Tibial artery (tissue), 4 donors: ENCODE measurements around the gene THADA.
"Not testable (repeated sequence)": the region's sequence is repeated elsewhere in the genome, so short reads cannot be mapped to it uniquely, and the experiment has no call there.

ENCODE experiments used
- DNase-seq, 2 donors: peaks; one replicate each; pipeline ENCODE4 v3.0.0-alpha.2; 2019
- H3K27ac ChIP-seq, 2 donors: fragments of 200-600 bp; sonication (generic) in 1 of 2; 1 replicate in 1 of 2; 2 replicates in 1 of 2; pipeline ENCODE4 v1.5.1; 2018 to 2019; ENCODE audit warnings: mild to moderate bottlenecking in 1 of 2
- H3K27me3 ChIP-seq, 2 donors: fragments of 200-600 bp; sonication (generic) in 1 of 2; one replicate each; pipeline versions ENCODE4 v1.5.1 to v1.6.0; 2016 to 2019
- H3K36me3 ChIP-seq, 3 donors: fragments of 200-600 bp; sonication (generic) in 2 of 3; one replicate each; pipeline ENCODE4 v1.5.1; 2016 to 2019; ENCODE audit warnings: mild to moderate bottlenecking in 2 of 3
- H3K4me1 ChIP-seq, 4 donors: fragments of 200-600 bp; sonication (generic) in 2 of 4; 1 replicate in 3 of 4; 2 replicates in 1 of 4; pipeline ENCODE4 v1.5.1; 2016 to 2019
- H3K4me3 ChIP-seq, 2 donors: fragments of 200-600 bp; sonication (generic) in 1 of 2; 1 replicate in 1 of 2; 2 replicates in 1 of 2; pipeline ENCODE4 v1.5.1; 2018 to 2019; ENCODE audit warnings: mild to moderate bottlenecking in 2 of 2
- H3K9me3 ChIP-seq, 3 donors: fragments of 200-600 bp; sonication (generic) in 1 of 3; one replicate each; pipeline ENCODE4 v1.5.1; 2016 to 2019
- CTCF ChIP-seq, 2 experiments: fragments of 200-600 bp in 1 of 2; fragments of 450-650 bp in 1 of 2; IDR thresholded peaks; one replicate each; pipeline ENCODE4 v1.5.1; 2017 to 2019; ENCODE audit warnings: antibody characterized with exemption in 2 of 2, mild to moderate bottlenecking in 1 of 2, moderate library complexity in 1 of 2
- intact Hi-C: fragments of 100-400 bp; cut with DNase I; formaldehyde crosslinking; loops from one replicate; pipeline ENCODE4 v1.15.0; 2023; ENCODE audit warnings: low total_unique reads

Gene THADA

GRCh38 chr2:43284967-43285366 lies 310.9 kb downstream of the THADA start:
- no peak overlapping the region for H3K27ac ChIP-seq
- peaks cover 28 to 62% (median 44%) of the 10 kb centered on the region in 3 donors for H3K36me3 ChIP-seq
- no peak for DNase-seq
- H3K9me3 ChIP-seq = no peaks in the 10 kb centered on the region
- no peak overlapping the region for H3K4me3 ChIP-seq
- TF ChIP-seq CTCF (IDR thresholded peaks at IDR 0.05) = no peak
- H3K4me1 ChIP-seq = no peaks in the 10 kb centered on the region
- H3K27me3 ChIP-seq = no peaks in the 10 kb centered on the region
- intact Hi-C loops = no loop called here

GRCh38 chr2:43284347-43284746 lies 311.5 kb downstream of the THADA start:
- H3K27ac ChIP-seq, H3K27me3 ChIP-seq, H3K9me3 ChIP-seq, H3K4me1 ChIP-seq, DNase-seq, intact Hi-C loops, H3K4me3 ChIP-seq: not testable (repeated sequence)
- peaks cover 28 to 62% (median 44%) of the 10 kb centered on the region in 3 donors for H3K36me3 ChIP-seq

- Histone ChIP-seq H3K9me3 (no peaks in the 10 kb centered on the region), H3K36me3 (peaks cover 17 to 38% (median 31%) of the 10 kb centered on the region in 3 donors), H3K27me3 (no peaks in the 10 kb centered on the region), H3K27ac (no peak overlapping the region), H3K4me1 (peaks cover 0 to 16% (median 15%) of the 10 kb centered on the region in 4 donors), H3K4me3 (no peak overlapping the region)
- intact Hi-C loops = no loop called here
- no peak for TF ChIP-seq CTCF (IDR thresholded peaks at IDR 0.05)
- DNase-seq = no peak
These were observed 314.8 kb downstream of the THADA start for GRCh38 chr2:43280994-43281393.

- Histone ChIP-seq H3K27ac (no peak overlapping the region), H3K27me3 (no peaks in the 10 kb centered on the region), H3K4me1 (peaks cover 0 to 30% (median 23%) of the 10 kb centered on the region in 4 donors), H3K36me3 (peaks cover 5 to 22% (median 15%) of the 10 kb centered on the region in 3 donors), H3K9me3 (no peaks in the 10 kb centered on the region), H3K4me3 (no peak overlapping the region)
- TF ChIP-seq CTCF (IDR thresholded peaks at IDR 0.05) = no peak
- intact Hi-C loops = no loop called here
- no peak for DNase-seq
These were observed 316.5 kb downstream of the THADA start for GRCh38 chr2:43279317-43279840.

- Histone ChIP-seq H3K27ac (peak overlapping the region in 1 of 2 donors; percentile 1), H3K4me3 (no peak overlapping the region), H3K36me3 (peaks cover 0 to 15% (median 8%) of the 10 kb centered on the region in 3 donors), H3K4me1 (peaks cover 0 to 37% (median 29%) of the 10 kb centered on the region in 4 donors), H3K9me3 (no peaks in the 10 kb centered on the region), H3K27me3 (no peaks in the 10 kb centered on the region)
- no peak for TF ChIP-seq CTCF (IDR thresholded peaks at IDR 0.05)
- DNase-seq = no peak
- intact Hi-C loops = no loop called here
These were observed 317.1 kb downstream of the THADA start for GRCh38 chr2:43278564-43279220.

- Histone ChIP-seq H3K36me3 (peaks cover 0 to 5% (median 0%) of the 10 kb centered on the region in 3 donors), H3K4me1 (peaks cover 0 to 47% (median 34%) of the 10 kb centered on the region in 4 donors), H3K27ac (peak overlapping the region; percentile 80 to 83), H3K27me3 (no peaks in the 10 kb centered on the region), H3K9me3 (no peaks in the 10 kb centered on the region), H3K4me3 (peak overlapping the region in 1 of 2 donors; percentile 23)
- DNase-seq = peak; percentile 29 to 69
- intact Hi-C loops = no loop called here
- no peak for TF ChIP-seq CTCF (IDR thresholded peaks at IDR 0.05)
These were observed 318.9 kb downstream of the THADA start for GRCh38 chr2:43276962-43277391.
